ENCODE measurements around the gene CRELD1. TPM values are rescaled to one million over a fixed set of nuclear protein-coding genes. Genes with fewer than 3 reads are reported as not detected.

The CRELD1 gene
- total and polyA plus RNA-seq, 2 of the 4 experiments (the other 2 are of a cell fraction) = 8.6 to 25.7 TPM

DNA sequence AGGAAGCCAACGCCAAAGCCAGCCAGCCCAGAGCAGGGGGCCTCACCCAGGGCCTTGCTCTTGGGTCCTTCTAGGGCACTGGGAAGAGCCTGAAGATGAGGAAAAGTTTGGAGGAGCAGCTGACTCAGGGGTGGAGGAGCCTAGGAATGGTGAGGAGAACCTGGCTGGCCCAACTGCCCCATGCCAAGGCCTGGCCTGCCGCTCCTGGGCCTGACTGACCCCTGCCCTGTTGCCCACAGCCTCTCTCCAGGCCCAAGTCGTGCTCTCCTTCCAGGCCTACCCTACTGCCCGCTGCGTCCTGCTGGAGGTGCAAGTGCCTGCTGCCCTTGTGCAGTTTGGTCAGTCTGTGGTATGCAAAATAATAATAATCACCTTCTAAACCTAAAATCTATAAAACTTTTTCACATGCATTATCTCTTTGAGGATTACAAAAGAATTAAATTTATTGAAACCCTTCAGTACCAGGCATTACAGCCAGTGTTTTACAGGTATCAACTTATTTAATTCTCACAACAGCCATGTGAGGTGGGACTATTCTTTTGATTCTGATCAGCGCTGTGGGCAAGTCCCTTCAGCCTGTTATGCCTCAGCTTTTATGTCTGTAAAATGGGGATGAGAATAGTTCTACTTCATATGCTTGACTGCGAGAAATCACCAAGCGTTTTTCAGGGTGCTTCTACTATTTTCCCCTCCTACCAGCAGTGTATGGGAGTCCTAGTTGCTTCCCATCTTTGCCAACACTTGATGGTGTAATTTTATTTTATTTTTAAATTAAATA, 15.2 kb upstream of the CRELD1 start:
- H2AFZ ChIP-seq (replicated peaks; ENCODE audit: low read length, poor library complexity) = no peak overlapping the region
- no peak overlapping the region for H3K23ac ChIP-seq (ENCODE audit: low read depth, low read length)
- intact Hi-C loops (cut with micrococcal nuclease) (loop anchor here (5.0 kb wide), 1 partner anchor 201 kb away; no protein-coding TSS in a partner anchor), in situ Hi-C loops (cut with MboI; ENCODE audit: low sequenced_read_pairs) (no loop called here), dilution Hi-C loops (cut with HindIII; ENCODE audit: low sequenced_read_pairs, unreplicated experiment) (no loop called here)
- H3K18ac ChIP-seq (ENCODE audit: low read depth, low read length) = no peak overlapping the region
- H2BK120ac ChIP-seq (ENCODE audit: low read depth, low read length) = no peak overlapping the region
- DNase-seq (no peak), ATAC-seq (ENCODE audit: low read depth) (no peak)
- no peaks in the 10 kb centered on the region for H3K27me3 ChIP-seq (ENCODE audit: control insufficient read depth, insufficient read depth, low read length)
- H2BK15ac ChIP-seq (ENCODE audit: low read depth, low read length) = no peak overlapping the region
- H3K9me3 ChIP-seq (ENCODE audit: control insufficient read depth, insufficient read depth, low read length) = no peaks in the 10 kb centered on the region
- no peak overlapping the region for H4K91ac ChIP-seq (ENCODE audit: insufficient read depth, low read depth, low read length)
- peaks cover 11% of the 10 kb centered on the region for H3K9me1 ChIP-seq (ENCODE audit: insufficient read depth, low read length)
- H3K56ac ChIP-seq (ENCODE audit: extremely low read depth, insufficient read depth, low read length) = no peak overlapping the region
- no peaks in the 10 kb centered on the region for H4K20me1 ChIP-seq (ENCODE audit: insufficient read depth, low read length)
- H2BK5ac ChIP-seq (ENCODE audit: low read depth, low read length, poor library complexity, severe bottlenecking) = no peak overlapping the region
- no peak overlapping the region for H3K9ac ChIP-seq (ENCODE audit: low read depth, low read length)
- no peak overlapping the region for H4K8ac ChIP-seq (ENCODE audit: low read depth in 2 of 2, low read length in 2 of 2)
- no peak overlapping the region for H4K5ac ChIP-seq (ENCODE audit: low read depth, low read length)
- H2AK5ac ChIP-seq (ENCODE audit: low read depth, low read length) = 0 out of 2 replicates have a peak overlapping the region, but pooled peaks have one; percentile 33
- TF ChIP-seq BHLHE40 (IDR thresholded peaks at IDR 0.05; ENCODE audit: low read depth, low read length) (no peak), POLR2A (IDR thresholded peaks at IDR 0.05; ENCODE audit: low read depth, low read length) (no peak), MAFK (IDR thresholded peaks at IDR 0.05; ENCODE audit: low read depth, low read length) (no peak), MXI1 (IDR thresholded peaks at IDR 0.05; ENCODE audit: borderline replicate concordance, low read depth, low read length) (no peak), RAD21 (IDR thresholded peaks at IDR 0.05; ENCODE audit: low read length) (no peak), RCOR1 (IDR thresholded peaks at IDR 0.05; ENCODE audit: insufficient replicate concordance, low read length) (no peak), FOS (IDR thresholded peaks at IDR 0.05; ENCODE audit: low read depth, low read length) (no peak), NFE2L2 (IDR thresholded peaks at IDR 0.05; ENCODE audit: low read depth, low read length) (no peak), SMC3 (IDR thresholded peaks at IDR 0.05; ENCODE audit: low read depth, low read length) (no peak)
- TF ChIP-seq, protein P1, sequence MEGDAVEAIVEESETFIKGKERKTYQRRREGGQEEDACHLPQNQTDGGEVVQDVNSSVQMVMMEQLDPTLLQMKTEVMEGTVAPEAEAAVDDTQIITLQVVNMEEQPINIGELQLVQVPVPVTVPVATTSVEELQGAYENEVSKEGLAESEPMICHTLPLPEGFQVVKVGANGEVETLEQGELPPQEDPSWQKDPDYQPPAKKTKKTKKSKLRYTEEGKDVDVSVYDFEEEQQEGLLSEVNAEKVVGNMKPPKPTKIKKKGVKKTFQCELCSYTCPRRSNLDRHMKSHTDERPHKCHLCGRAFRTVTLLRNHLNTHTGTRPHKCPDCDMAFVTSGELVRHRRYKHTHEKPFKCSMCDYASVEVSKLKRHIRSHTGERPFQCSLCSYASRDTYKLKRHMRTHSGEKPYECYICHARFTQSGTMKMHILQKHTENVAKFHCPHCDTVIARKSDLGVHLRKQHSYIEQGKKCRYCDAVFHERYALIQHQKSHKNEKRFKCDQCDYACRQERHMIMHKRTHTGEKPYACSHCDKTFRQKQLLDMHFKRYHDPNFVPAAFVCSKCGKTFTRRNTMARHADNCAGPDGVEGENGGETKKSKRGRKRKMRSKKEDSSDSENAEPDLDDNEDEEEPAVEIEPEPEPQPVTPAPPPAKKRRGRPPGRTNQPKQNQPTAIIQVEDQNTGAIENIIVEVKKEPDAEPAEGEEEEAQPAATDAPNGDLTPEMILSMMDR (conservative IDR thresholded peaks at IDR 0.05; ENCODE audit: low read depth, low read length) = no peak
- TF ChIP-seq, protein P2, sequence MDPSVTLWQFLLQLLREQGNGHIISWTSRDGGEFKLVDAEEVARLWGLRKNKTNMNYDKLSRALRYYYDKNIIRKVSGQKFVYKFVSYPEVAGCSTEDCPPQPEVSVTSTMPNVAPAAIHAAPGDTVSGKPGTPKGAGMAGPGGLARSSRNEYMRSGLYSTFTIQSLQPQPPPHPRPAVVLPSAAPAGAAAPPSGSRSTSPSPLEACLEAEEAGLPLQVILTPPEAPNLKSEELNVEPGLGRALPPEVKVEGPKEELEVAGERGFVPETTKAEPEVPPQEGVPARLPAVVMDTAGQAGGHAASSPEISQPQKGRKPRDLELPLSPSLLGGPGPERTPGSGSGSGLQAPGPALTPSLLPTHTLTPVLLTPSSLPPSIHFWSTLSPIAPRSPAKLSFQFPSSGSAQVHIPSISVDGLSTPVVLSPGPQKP (IDR thresholded peaks at IDR 0.05; ENCODE audit: borderline replicate concordance, low read depth, low read length) = no peak
- TF ChIP-seq, protein P3, sequence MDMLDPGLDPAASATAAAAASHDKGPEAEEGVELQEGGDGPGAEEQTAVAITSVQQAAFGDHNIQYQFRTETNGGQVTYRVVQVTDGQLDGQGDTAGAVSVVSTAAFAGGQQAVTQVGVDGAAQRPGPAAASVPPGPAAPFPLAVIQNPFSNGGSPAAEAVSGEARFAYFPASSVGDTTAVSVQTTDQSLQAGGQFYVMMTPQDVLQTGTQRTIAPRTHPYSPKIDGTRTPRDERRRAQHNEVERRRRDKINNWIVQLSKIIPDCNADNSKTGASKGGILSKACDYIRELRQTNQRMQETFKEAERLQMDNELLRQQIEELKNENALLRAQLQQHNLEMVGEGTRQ (IDR thresholded peaks at IDR 0.05; ENCODE audit: low read depth, low read length) = no peak
- H3K4me2 ChIP-seq (ENCODE audit: low read depth, low read length) = no peak overlapping the region
- H3K14ac ChIP-seq (replicated peaks; ENCODE audit: low read depth, low read length) = no peak overlapping the region
- no peak overlapping the region for H3K27ac ChIP-seq (ENCODE audit: insufficient read depth, low read length)
- H2BK20ac ChIP-seq (ENCODE audit: low read depth, low read length) = no peak overlapping the region
- POLR2A ChIA-PET (ENCODE audit: unreplicated experiment) = no interaction called here
- H3K4ac ChIP-seq (ENCODE audit: low read depth, low read length) = no peak overlapping the region; the same call in 1 of the 2 replicates
- no peak overlapping the region for H3K4me3 ChIP-seq (ENCODE audit: insufficient read depth, low read depth, low read length)
- H3K4me1 ChIP-seq (ENCODE audit: control insufficient read depth, insufficient read depth, low read length) = peaks cover 30% of the 10 kb centered on the region
- CTCF ChIA-PET = no interaction called here
- peaks cover 3% of the 10 kb centered on the region; the same call in 1 of the 2 replicates for H3K36me3 ChIP-seq (ENCODE audit: control insufficient read depth, insufficient read depth, low read length)
- peaks cover 7 to 38% of the 10 kb centered on the region in 2 experiments; a peak in 3 of 4 replicates for H3K79me1 ChIP-seq (ENCODE audit: low read depth in 1 of 2, low read length in 2 of 2)
- BruUV-seq (replicated peaks) = no TSS peak
- 100% methylated on average over 1 of the region's 8 CpGs; no CpG with 5 or more reads in 1 of the 2 experiments for WGBS, 2 experiments (ENCODE audit: extremely low coverage in 2 of 2, insufficient read length in 1 of 2)
- H2AK9ac ChIP-seq (replicated peaks; ENCODE audit: low read depth, low read length, poor library complexity) = peak overlapping the region; percentile 63

Measured in IMR-90 (cell line).